ENCODE results near the gene PHACTR1.

PHACTR1 gene

GRCh38 chr6:13046084-13046483 is 329.5 kb downstream of the PHACTR1 start:
- Histone ChIP-seq H3K27me3 (ENCODE audit: control insufficient read depth, insufficient read depth, low read length) (no peaks in the 10 kb centered on the region), H3K9me3 (ENCODE audit: control insufficient read depth, insufficient read depth, low read length) (no peaks in the 10 kb centered on the region), H3K27ac (ENCODE audit: low read length) (no peak overlapping the region), H3K4me1 (ENCODE audit: control insufficient read depth, insufficient read depth, low read length) (no peaks in the 10 kb centered on the region), H3K36me3 (ENCODE audit: control insufficient read depth, insufficient read depth, low read length) (no peaks in the 10 kb centered on the region), H3K4me3 (ENCODE audit: low read length) (no peak overlapping the region)
- DNase-seq (ENCODE audit: low read depth, low spot score) = no peak
- WGBS (ENCODE audit: insufficient coverage, insufficient read length) = no CpG with 5 or more reads among the region's 4 CpGs

- H3K4me3 ChIP-seq (ENCODE audit: low read length) = no peak overlapping the region
- H3K9me3 ChIP-seq (ENCODE audit: control insufficient read depth, insufficient read depth, low read length) = no peaks in the 10 kb centered on the region
- DNase-seq (ENCODE audit: low read depth, low spot score) = no peak
- H3K27ac ChIP-seq (ENCODE audit: low read length) = no peak overlapping the region
- H3K4me1 ChIP-seq (ENCODE audit: control insufficient read depth, insufficient read depth, low read length) = no peaks in the 10 kb centered on the region
- WGBS (ENCODE audit: insufficient coverage, insufficient read length) = no CpG with 5 or more reads among the region's 2 CpGs
- no peaks in the 10 kb centered on the region for H3K36me3 ChIP-seq (ENCODE audit: control insufficient read depth, insufficient read depth, low read length)
- H3K27me3 ChIP-seq (ENCODE audit: control insufficient read depth, insufficient read depth, low read length) = no peaks in the 10 kb centered on the region
Observed at GRCh38 chr6:13048113-13048512, 331.5 kb downstream of the PHACTR1 start.

GRCh38 chr6:13049666-13050254 is 333.2 kb downstream of the PHACTR1 start:
- Histone ChIP-seq H3K27me3 (ENCODE audit: control insufficient read depth, insufficient read depth, low read length) (no peaks in the 10 kb centered on the region), H3K4me1 (ENCODE audit: control insufficient read depth, insufficient read depth, low read length) (no peaks in the 10 kb centered on the region), H3K27ac (ENCODE audit: low read length) (no peak overlapping the region), H3K9me3 (ENCODE audit: control insufficient read depth, insufficient read depth, low read length) (no peaks in the 10 kb centered on the region), H3K36me3 (ENCODE audit: control insufficient read depth, insufficient read depth, low read length) (no peaks in the 10 kb centered on the region), H3K4me3 (ENCODE audit: low read length) (no peak overlapping the region)
- DNase-seq (ENCODE audit: low read depth, low spot score) = no peak

GRCh38 chr6:13053006-13053461 is 336.5 kb downstream of the PHACTR1 start:
- Histone ChIP-seq H3K27ac (ENCODE audit: low read length) (no peak overlapping the region), H3K4me3 (ENCODE audit: low read length) (no peak overlapping the region), H3K4me1 (ENCODE audit: control insufficient read depth, insufficient read depth, low read length) (no peaks in the 10 kb centered on the region), H3K9me3 (ENCODE audit: control insufficient read depth, insufficient read depth, low read length) (no peaks in the 10 kb centered on the region), H3K27me3 (ENCODE audit: control insufficient read depth, insufficient read depth, low read length) (no peaks in the 10 kb centered on the region), H3K36me3 (ENCODE audit: control insufficient read depth, insufficient read depth, low read length) (no peaks in the 10 kb centered on the region)
- no peak for DNase-seq (ENCODE audit: low read depth, low spot score)
- WGBS (ENCODE audit: insufficient coverage, insufficient read length) = no CpG with 5 or more reads among the region's 9 CpGs

GRCh38 chr6:13058051-13058450 is 341.5 kb downstream of the PHACTR1 start:
- Histone ChIP-seq H3K27ac (ENCODE audit: low read length) (no peak overlapping the region), H3K4me3 (ENCODE audit: low read length) (no peak overlapping the region), H3K4me1 (ENCODE audit: control insufficient read depth, insufficient read depth, low read length) (no peaks in the 10 kb centered on the region), H3K27me3 (ENCODE audit: control insufficient read depth, insufficient read depth, low read length) (no peaks in the 10 kb centered on the region), H3K36me3 (ENCODE audit: control insufficient read depth, insufficient read depth, low read length) (no peaks in the 10 kb centered on the region), H3K9me3 (ENCODE audit: control insufficient read depth, insufficient read depth, low read length) (no peaks in the 10 kb centered on the region)
- no peak for DNase-seq (ENCODE audit: low read depth, low spot score)
- WGBS (ENCODE audit: insufficient coverage, insufficient read length) = no CpG with 5 or more reads among the region's 3 CpGs

GRCh38 chr6:13059026-13059425 is 342.5 kb downstream of the PHACTR1 start:
- Histone ChIP-seq H3K27ac (ENCODE audit: low read length) (no peak overlapping the region), H3K9me3 (ENCODE audit: control insufficient read depth, insufficient read depth, low read length) (no peaks in the 10 kb centered on the region), H3K27me3 (ENCODE audit: control insufficient read depth, insufficient read depth, low read length) (no peaks in the 10 kb centered on the region), H3K4me3 (ENCODE audit: low read length) (no peak overlapping the region), H3K4me1 (ENCODE audit: control insufficient read depth, insufficient read depth, low read length) (no peaks in the 10 kb centered on the region), H3K36me3 (ENCODE audit: control insufficient read depth, insufficient read depth, low read length) (no peaks in the 10 kb centered on the region)
- no peak for DNase-seq (ENCODE audit: low read depth, low spot score)
- no CpG with 5 or more reads among the region's 1 CpG for WGBS (ENCODE audit: insufficient coverage, insufficient read length)

GRCh38 chr6:13063300-13063918 is 346.8 kb downstream of the PHACTR1 start:
- Histone ChIP-seq H3K36me3 (ENCODE audit: control insufficient read depth, insufficient read depth, low read length) (no peaks in the 10 kb centered on the region), H3K9me3 (ENCODE audit: control insufficient read depth, insufficient read depth, low read length) (no peaks in the 10 kb centered on the region), H3K27me3 (ENCODE audit: control insufficient read depth, insufficient read depth, low read length) (no peaks in the 10 kb centered on the region), H3K4me3 (ENCODE audit: low read length) (no peak overlapping the region), H3K4me1 (ENCODE audit: control insufficient read depth, insufficient read depth, low read length) (no peaks in the 10 kb centered on the region), H3K27ac (ENCODE audit: low read length) (no peak overlapping the region)
- WGBS (ENCODE audit: insufficient coverage, insufficient read length) = no CpG with 5 or more reads among the region's 3 CpGs
- no peak for DNase-seq (ENCODE audit: low read depth, low spot score)

GRCh38 chr6:13065581-13065980 is 349.0 kb downstream of the PHACTR1 start:
- Histone ChIP-seq H3K27me3 (ENCODE audit: control insufficient read depth, insufficient read depth, low read length) (no peaks in the 10 kb centered on the region), H3K4me3 (ENCODE audit: low read length) (no peak overlapping the region), H3K9me3 (ENCODE audit: control insufficient read depth, insufficient read depth, low read length) (no peaks in the 10 kb centered on the region), H3K4me1 (ENCODE audit: control insufficient read depth, insufficient read depth, low read length) (no peaks in the 10 kb centered on the region), H3K27ac (ENCODE audit: low read length) (no peak overlapping the region), H3K36me3 (ENCODE audit: control insufficient read depth, insufficient read depth, low read length) (no peaks in the 10 kb centered on the region)
- no CpG with 5 or more reads among the region's 1 CpG for WGBS (ENCODE audit: insufficient coverage, insufficient read length)
- no peak for DNase-seq (ENCODE audit: low read depth, low spot score)

GRCh38 chr6:13066050-13066449 is 349.5 kb downstream of the PHACTR1 start:
- no peak for DNase-seq (ENCODE audit: low read depth, low spot score)
- no peak overlapping the region for H3K4me3 ChIP-seq (ENCODE audit: low read length)
- WGBS (ENCODE audit: insufficient coverage, insufficient read length) = no CpG with 5 or more reads among the region's 4 CpGs
- H3K27ac ChIP-seq (ENCODE audit: low read length) = no peak overlapping the region
- no peaks in the 10 kb centered on the region for H3K4me1 ChIP-seq (ENCODE audit: control insufficient read depth, insufficient read depth, low read length)
- H3K36me3 ChIP-seq (ENCODE audit: control insufficient read depth, insufficient read depth, low read length) = no peaks in the 10 kb centered on the region
- no peaks in the 10 kb centered on the region for H3K9me3 ChIP-seq (ENCODE audit: control insufficient read depth, insufficient read depth, low read length)
- no peaks in the 10 kb centered on the region for H3K27me3 ChIP-seq (ENCODE audit: control insufficient read depth, insufficient read depth, low read length)

GRCh38 chr6:13066820-13067219 is 350.3 kb downstream of the PHACTR1 start:
- WGBS (ENCODE audit: insufficient coverage, insufficient read length) = no CpG with 5 or more reads among the region's 1 CpG
- H3K36me3 ChIP-seq (ENCODE audit: control insufficient read depth, insufficient read depth, low read length) = no peaks in the 10 kb centered on the region
- no peak overlapping the region for H3K27ac ChIP-seq (ENCODE audit: low read length)
- DNase-seq (ENCODE audit: low read depth, low spot score) = no peak
- H3K4me1 ChIP-seq (ENCODE audit: control insufficient read depth, insufficient read depth, low read length) = no peaks in the 10 kb centered on the region
- no peaks in the 10 kb centered on the region for H3K9me3 ChIP-seq (ENCODE audit: control insufficient read depth, insufficient read depth, low read length)
- H3K27me3 ChIP-seq (ENCODE audit: control insufficient read depth, insufficient read depth, low read length) = no peaks in the 10 kb centered on the region
- H3K4me3 ChIP-seq (ENCODE audit: low read length) = no peak overlapping the region

- no peak for DNase-seq (ENCODE audit: low read depth, low spot score)
- Histone ChIP-seq H3K4me3 (ENCODE audit: low read length) (no peak overlapping the region), H3K9me3 (ENCODE audit: control insufficient read depth, insufficient read depth, low read length) (no peaks in the 10 kb centered on the region), H3K4me1 (ENCODE audit: control insufficient read depth, insufficient read depth, low read length) (no peaks in the 10 kb centered on the region), H3K27ac (ENCODE audit: low read length) (no peak overlapping the region), H3K36me3 (ENCODE audit: control insufficient read depth, insufficient read depth, low read length) (no peaks in the 10 kb centered on the region), H3K27me3 (ENCODE audit: control insufficient read depth, insufficient read depth, low read length) (no peaks in the 10 kb centered on the region)
- no CpG with 5 or more reads among the region's 12 CpGs for WGBS (ENCODE audit: insufficient coverage, insufficient read length)
Observed at GRCh38 chr6:13068586-13069210, 352.1 kb downstream of the PHACTR1 start.
